Measurements from ENCODE around the gene HS2ST1.
"Not testable (repeated sequence)": the region's sequence is repeated elsewhere in the genome, so short reads cannot be mapped to it uniquely, and the experiment has no call there.

HS2ST1 gene

GRCh38 chr1:86998280-86998679 lies 83.8 kb downstream of the HS2ST1 start:
- H3K27ac ChIP-seq = no peak overlapping the region
- H3K4me3 ChIP-seq = no peak overlapping the region
- peaks cover 0 to 96% (median 15%) of the 10 kb centered on the region in 11 experiments; a peak in 7 of 22 replicates for H4K20me1 ChIP-seq
- H3K9ac ChIP-seq = no peak overlapping the region
- H3K9me3 ChIP-seq (replicated peaks in 1 of 11) = peaks cover 0 to 28% (median 13%) of the 10 kb centered on the region in 11 experiments; a peak in 14 of 22 replicates
- H3K4me2 ChIP-seq = no peak overlapping the region
- H3K36me3 ChIP-seq = peaks cover 10 to 69% (median 16%) of the 10 kb centered on the region in 11 experiments; a peak in 15 of 22 replicates
- TF ChIP-seq Cebpa-rat (IDR thresholded peaks at IDR 0.05) = no peak
- no peaks in the 10 kb centered on the region for H3K4me1 ChIP-seq
- H3K27me3 ChIP-seq = no peaks in the 10 kb centered on the region

GRCh38 chr1:86998727-86999126 lies 84.3 kb downstream of the HS2ST1 start:
- no peak for TF ChIP-seq Cebpa-rat (IDR thresholded peaks at IDR 0.05)
- Histone ChIP-seq H3K36me3 (peaks cover 10 to 66% (median 16%) of the 10 kb centered on the region in 11 experiments; a peak in 15 of 22 replicates), H3K4me3 (no peak overlapping the region), H3K27ac (no peak overlapping the region), H4K20me1 (peaks cover 0 to 96% (median 15%) of the 10 kb centered on the region in 11 experiments; a peak in 8 of 22 replicates), H3K9me3 (replicated peaks in 1 of 11) (peaks cover 0 to 28% (median 13%) of the 10 kb centered on the region in 11 experiments; a peak in 14 of 22 replicates), H3K4me2 (no peak overlapping the region), H3K9ac (no peak overlapping the region), H3K27me3 (no peaks in the 10 kb centered on the region), H3K4me1 (no peaks in the 10 kb centered on the region)

GRCh38 chr1:87000460-87000859 lies 86.0 kb downstream of the HS2ST1 start:
- Histone ChIP-seq H3K27me3 (no peaks in the 10 kb centered on the region), H3K9ac (no peak overlapping the region), H4K20me1 (peaks cover 0 to 94% (median 15%) of the 10 kb centered on the region in 11 experiments; a peak in 12 of 22 replicates), H3K4me3 (no peak overlapping the region), H3K4me1 (no peaks in the 10 kb centered on the region), H3K27ac (no peak overlapping the region), H3K4me2 (no peak overlapping the region), H3K9me3 (replicated peaks in 1 of 11) (peaks cover 0 to 28% (median 13%) of the 10 kb centered on the region in 11 experiments; a peak in 14 of 22 replicates), H3K36me3 (peaks cover 10 to 64% (median 16%) of the 10 kb centered on the region in 11 experiments; a peak in 15 of 22 replicates)
- no peak for TF ChIP-seq Cebpa-rat (IDR thresholded peaks at IDR 0.05)

- Histone ChIP-seq H3K27ac (no peak overlapping the region), H3K4me2 (no peak overlapping the region), H3K36me3 (peaks cover 5 to 44% (median 15%) of the 10 kb centered on the region in 11 experiments; a peak in 15 of 22 replicates), H3K9me3 (replicated peaks in 1 of 11) (peaks cover 0 to 33% (median 16%) of the 10 kb centered on the region in 11 experiments; a peak in 14 of 22 replicates), H3K4me3 (no peak overlapping the region), H3K27me3 (no peaks in the 10 kb centered on the region), H4K20me1 (peaks cover 0 to 89% (median 6%) of the 10 kb centered on the region in 11 experiments; a peak in 12 of 22 replicates), H3K9ac (no peak overlapping the region), H3K4me1 (no peaks in the 10 kb centered on the region)
- TF ChIP-seq Cebpa-rat (IDR thresholded peaks at IDR 0.05) = no peak
Observed at GRCh38 chr1:87004857-87005256, 90.4 kb downstream of the HS2ST1 start.

- no peak overlapping the region for H3K27ac ChIP-seq
- no peak overlapping the region for H3K4me3 ChIP-seq
- H3K27me3 ChIP-seq = no peaks in the 10 kb centered on the region
- no peak overlapping the region for H3K4me2 ChIP-seq
- no peak for TF ChIP-seq Cebpa-rat (IDR thresholded peaks at IDR 0.05)
- peaks cover 0 to 67% (median 6%) of the 10 kb centered on the region in 11 experiments; a peak in 12 of 22 replicates for H4K20me1 ChIP-seq
- H3K9ac ChIP-seq = no peak overlapping the region
- H3K36me3 ChIP-seq = peaks cover 9 to 39% (median 22%) of the 10 kb centered on the region in 11 experiments; a peak in 19 of 22 replicates
- no peaks in the 10 kb centered on the region for H3K4me1 ChIP-seq
- H3K9me3 ChIP-seq (replicated peaks in 1 of 11) = peaks cover 17 to 31% (median 22%) of the 10 kb centered on the region in 11 experiments
Observed at GRCh38 chr1:87007323-87007722, 92.9 kb downstream of the HS2ST1 start.

- Histone ChIP-seq H3K36me3 (peaks cover 28 to 77% (median 39%) of the 10 kb centered on the region in 11 experiments), H4K20me1 (peaks cover 0 to 63% (median 5%) of the 10 kb centered on the region in 11 experiments; a peak in 13 of 22 replicates)
- not testable (repeated sequence) for H3K27me3 ChIP-seq
Observed at GRCh38 chr1:87013385-87013784, 99.0 kb downstream of the HS2ST1 start.

GRCh38 chr1:87017998-87018672 lies 103.7 kb downstream of the HS2ST1 start:
- no peak for TF ChIP-seq Cebpa-rat (IDR thresholded peaks at IDR 0.05)

More at GRCh38 chr1:87013385-87013784, 99.0 kb downstream of the HS2ST1 start:
- not testable (repeated sequence) for H3K4me2 ChIP-seq, H3K27ac ChIP-seq, H3K4me1 ChIP-seq, H3K9ac ChIP-seq
- H3K9me3 ChIP-seq (replicated peaks in 1 of 11) = peaks cover 36 to 61% (median 45%) of the 10 kb centered on the region in 11 experiments
- H3K4me3 ChIP-seq = peak overlapping the region in 4 of 10 experiments; percentile 4 to 31 (median 18); a peak in 2 of 20 replicates

GRCh38 chr1:87023326-87023725 lies 108.9 kb downstream of the HS2ST1 start:
- H3K4me2 ChIP-seq = no peak overlapping the region
- H3K27me3 ChIP-seq = no peaks in the 10 kb centered on the region
- H4K20me1 ChIP-seq = peaks cover 0 to 95% (median 43%) of the 10 kb centered on the region in 11 experiments; a peak in 17 of 22 replicates
- H3K9me3 ChIP-seq (replicated peaks in 1 of 11) = 0 out of 22 replicates have a peak, but pooled peaks cover 0 to 3% (median 0%) of the 10 kb centered on the region in 11 experiments
- H3K36me3 ChIP-seq = peaks cover 0 to 5% (median 0%) of the 10 kb centered on the region in 11 experiments; a peak in 1 of 22 replicates
- no peak overlapping the region for H3K9ac ChIP-seq
- peaks cover 0 to 13% (median 0%) of the 10 kb centered on the region in 10 experiments; a peak in 3 of 20 replicates for H3K4me1 ChIP-seq
- no peak for TF ChIP-seq Cebpa-rat (IDR thresholded peaks at IDR 0.05)
- H3K27ac ChIP-seq = no peak overlapping the region
- H3K4me3 ChIP-seq = no peak overlapping the region

More at GRCh38 chr1:87017998-87018672, 103.7 kb downstream of the HS2ST1 start:
- peaks cover 8 to 32% (median 12%) of the 10 kb centered on the region in 11 experiments for H3K36me3 ChIP-seq
- peaks cover 10 to 28% (median 17%) of the 10 kb centered on the region in 11 experiments for H3K9me3 ChIP-seq (replicated peaks in 1 of 11)
- H3K27me3 ChIP-seq = no peaks in the 10 kb centered on the region
- no peak overlapping the region for H3K4me2 ChIP-seq
- peaks cover 0 to 93% (median 30%) of the 10 kb centered on the region in 11 experiments; a peak in 15 of 22 replicates for H4K20me1 ChIP-seq
- peaks cover 0 to 5% (median 0%) of the 10 kb centered on the region in 10 experiments; a peak in 1 of 20 replicates for H3K4me1 ChIP-seq
- no peak overlapping the region for H3K27ac ChIP-seq
- no peak overlapping the region for H3K4me3 ChIP-seq
- no peak overlapping the region for H3K9ac ChIP-seq
